A673 (cell line): ENCODE data around the gene GATA5.

Experiments used
- EZH2 ChIP-seq: fragments of 200-600 bp; sonication (generic); IDR thresholded peaks from 2 replicates; pipeline ENCODE4 v1.6.1; 2017; ENCODE audit warnings: borderline replicate concordance, low read depth, mild to moderate bottlenecking, mixed read lengths, antibody characterized with exemption, low read length; ENCODE audit not compliant: poor library complexity, severe bottlenecking
- TF ChIP-seq, protein P1 (sequence below): fragments of 300-800, 200-600 bp; sonication (generic); conservative IDR thresholded peaks from 2 replicates; pipeline ENCODE4 v1.5.1; 2017; ENCODE audit warnings: low read depth, mild to moderate bottlenecking, antibody characterized with exemption, low read length, moderate library complexity, mixed read lengths

GRCh38 chr20:62519826-62520225, 44.0 kb upstream of the GATA5 start:
- TF ChIP-seq, protein P1, sequence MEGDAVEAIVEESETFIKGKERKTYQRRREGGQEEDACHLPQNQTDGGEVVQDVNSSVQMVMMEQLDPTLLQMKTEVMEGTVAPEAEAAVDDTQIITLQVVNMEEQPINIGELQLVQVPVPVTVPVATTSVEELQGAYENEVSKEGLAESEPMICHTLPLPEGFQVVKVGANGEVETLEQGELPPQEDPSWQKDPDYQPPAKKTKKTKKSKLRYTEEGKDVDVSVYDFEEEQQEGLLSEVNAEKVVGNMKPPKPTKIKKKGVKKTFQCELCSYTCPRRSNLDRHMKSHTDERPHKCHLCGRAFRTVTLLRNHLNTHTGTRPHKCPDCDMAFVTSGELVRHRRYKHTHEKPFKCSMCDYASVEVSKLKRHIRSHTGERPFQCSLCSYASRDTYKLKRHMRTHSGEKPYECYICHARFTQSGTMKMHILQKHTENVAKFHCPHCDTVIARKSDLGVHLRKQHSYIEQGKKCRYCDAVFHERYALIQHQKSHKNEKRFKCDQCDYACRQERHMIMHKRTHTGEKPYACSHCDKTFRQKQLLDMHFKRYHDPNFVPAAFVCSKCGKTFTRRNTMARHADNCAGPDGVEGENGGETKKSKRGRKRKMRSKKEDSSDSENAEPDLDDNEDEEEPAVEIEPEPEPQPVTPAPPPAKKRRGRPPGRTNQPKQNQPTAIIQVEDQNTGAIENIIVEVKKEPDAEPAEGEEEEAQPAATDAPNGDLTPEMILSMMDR, result no peak
- no peak for TF ChIP-seq EZH2
